ENCODE results near the gene OLFM4.

Gene OLFM4

GRCh38 chr13:53050151-53050550, 21.5 kb downstream of the OLFM4 start:
- H2AFZ ChIP-seq = no peak overlapping the region
- H3K36me3 ChIP-seq (ENCODE audit: control insufficient read depth, insufficient read depth, low read length) = no peaks in the 10 kb centered on the region
- H3K9me3 ChIP-seq (ENCODE audit: control insufficient read depth, low read length) = no peaks in the 10 kb centered on the region
- no peak overlapping the region for H3K27ac ChIP-seq
- H3K4me2 ChIP-seq (ENCODE audit: low read length) = no peak overlapping the region
- no peak for TF ChIP-seq CTCF (IDR thresholded peaks at IDR 0.05)
- H3K4me3 ChIP-seq (ENCODE audit: low read depth, low read length) = no peak overlapping the region
- H3K79me2 ChIP-seq = no peaks in the 10 kb centered on the region
- H3K9ac ChIP-seq = no peak overlapping the region
- H3K27me3 ChIP-seq (ENCODE audit: control insufficient read depth, insufficient read depth, low read length) = no peaks in the 10 kb centered on the region
- no peaks in the 10 kb centered on the region for H3K4me1 ChIP-seq

- TF ChIP-seq CTCF (IDR thresholded peaks at IDR 0.05) = no peak
- no peaks in the 10 kb centered on the region for H3K4me1 ChIP-seq
- no peak overlapping the region for H3K4me3 ChIP-seq (ENCODE audit: low read depth, low read length)
- no peak overlapping the region for H2AFZ ChIP-seq
- no peak overlapping the region for H3K4me2 ChIP-seq (ENCODE audit: low read length)
- no peaks in the 10 kb centered on the region for H3K9me3 ChIP-seq (ENCODE audit: control insufficient read depth, low read length)
- H3K79me2 ChIP-seq = no peaks in the 10 kb centered on the region
- no peaks in the 10 kb centered on the region for H3K27me3 ChIP-seq (ENCODE audit: control insufficient read depth, insufficient read depth, low read length)
- H3K36me3 ChIP-seq (ENCODE audit: control insufficient read depth, insufficient read depth, low read length) = no peaks in the 10 kb centered on the region
- no peak overlapping the region for H3K9ac ChIP-seq
- H3K27ac ChIP-seq = no peak overlapping the region
Observed at GRCh38 chr13:53052675-53053074, 24.1 kb downstream of the OLFM4 start.

GRCh38 chr13:53054569-53054968, 26.0 kb downstream of the OLFM4 start:
- H3K4me2 ChIP-seq (ENCODE audit: low read length) = no peak overlapping the region
- no peak overlapping the region for H3K9ac ChIP-seq
- no peak overlapping the region for H3K4me3 ChIP-seq (ENCODE audit: low read depth, low read length)
- no peaks in the 10 kb centered on the region for H3K79me2 ChIP-seq
- H3K36me3 ChIP-seq (ENCODE audit: control insufficient read depth, insufficient read depth, low read length) = no peaks in the 10 kb centered on the region
- no peaks in the 10 kb centered on the region for H3K27me3 ChIP-seq (ENCODE audit: control insufficient read depth, insufficient read depth, low read length)
- TF ChIP-seq CTCF (IDR thresholded peaks at IDR 0.05) = no peak
- H3K4me1 ChIP-seq = no peaks in the 10 kb centered on the region
- no peaks in the 10 kb centered on the region for H3K9me3 ChIP-seq (ENCODE audit: control insufficient read depth, low read length)
- H2AFZ ChIP-seq = no peak overlapping the region
- no peak overlapping the region for H3K27ac ChIP-seq

- no peaks in the 10 kb centered on the region for H3K4me1 ChIP-seq
- no peak overlapping the region for H3K27ac ChIP-seq
- no peak overlapping the region for H2AFZ ChIP-seq
- no peaks in the 10 kb centered on the region for H3K36me3 ChIP-seq (ENCODE audit: control insufficient read depth, insufficient read depth, low read length)
- H3K4me3 ChIP-seq (ENCODE audit: low read depth, low read length) = no peak overlapping the region
- no peaks in the 10 kb centered on the region for H3K9me3 ChIP-seq (ENCODE audit: control insufficient read depth, low read length)
- H3K9ac ChIP-seq = no peak overlapping the region
- no peak for TF ChIP-seq CTCF (IDR thresholded peaks at IDR 0.05)
- H3K27me3 ChIP-seq (ENCODE audit: control insufficient read depth, insufficient read depth, low read length) = no peaks in the 10 kb centered on the region
- H3K79me2 ChIP-seq = no peaks in the 10 kb centered on the region
- H3K4me2 ChIP-seq (ENCODE audit: low read length) = no peak overlapping the region
Observed at GRCh38 chr13:53058065-53058679, 29.6 kb downstream of the OLFM4 start.

- Histone ChIP-seq H3K36me3 (ENCODE audit: control insufficient read depth, insufficient read depth, low read length) (no peaks in the 10 kb centered on the region), H3K79me2 (no peaks in the 10 kb centered on the region), H3K4me2 (ENCODE audit: low read length) (no peak overlapping the region), H2AFZ (no peak overlapping the region), H3K4me3 (ENCODE audit: low read depth, low read length) (no peak overlapping the region), H3K27ac (no peak overlapping the region), H3K9me3 (ENCODE audit: control insufficient read depth, low read length) (no peaks in the 10 kb centered on the region), H3K9ac (no peak overlapping the region), H3K4me1 (no peaks in the 10 kb centered on the region), H3K27me3 (ENCODE audit: control insufficient read depth, insufficient read depth, low read length) (no peaks in the 10 kb centered on the region)
- TF ChIP-seq CTCF (IDR thresholded peaks at IDR 0.05) = no peak
Observed at GRCh38 chr13:53060840-53061490, 32.4 kb downstream of the OLFM4 start.

Measured in parathyroid adenoma (tissue), 2 donors.